ENCODE data around the gene IFT25. TPM values are rescaled to one million over a fixed set of nuclear protein-coding genes. Genes with fewer than 3 reads are reported as not detected.

The IFT25 gene
- total RNA-seq, 1 donor from 2014 or later: 19.4 TPM

GRCh38 chr1:53984726-53985125 is 39.2 kb upstream of the IFT25 start:
- no peak for TF ChIP-seq CTCF (IDR thresholded peaks at IDR 0.05)
- no peak for TF ChIP-seq POLR2AphosphoS5 (IDR thresholded peaks at IDR 0.05; ENCODE audit: insufficient read depth in 1 of 2, low read depth in 1 of 2)
- TF ChIP-seq POLR2A (IDR thresholded peaks at IDR 0.05): no peak
- intact Hi-C loops (cut with DNase I): no loop called here
- Histone ChIP-seq H3K27me3 (no peaks in the 10 kb centered on the region), H3K4me1 (peaks cover 16% of the 10 kb centered on the region), H3K27ac (no peak overlapping the region), H3K4me3 (no peak overlapping the region), H3K9me3 (no peaks in the 10 kb centered on the region), H3K36me3 (no peaks in the 10 kb centered on the region)
- no peak for DNase-seq (ENCODE audit: extremely low spot score in 2 of 2)

DNA sequence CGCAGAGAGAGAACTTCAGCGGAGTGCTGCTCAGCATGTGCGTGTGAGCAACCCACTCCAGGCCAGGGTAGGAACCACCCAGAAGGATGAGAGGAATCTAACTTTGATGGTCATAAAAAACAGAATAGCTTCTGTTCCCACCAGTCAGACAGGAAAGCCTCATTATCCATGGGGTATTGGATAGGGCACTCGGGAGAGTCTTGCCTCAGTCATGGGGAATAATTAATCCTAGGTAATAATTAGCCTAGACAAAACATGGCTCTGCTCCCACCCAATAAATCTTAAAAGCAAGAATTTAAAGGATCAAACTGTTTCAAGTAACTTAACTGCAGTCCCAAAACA is 37.2 kb upstream of the IFT25 start:
- no peaks in the 10 kb centered on the region for H3K27me3 ChIP-seq
- no peak for DNase-seq (ENCODE audit: extremely low spot score in 2 of 2)
- H3K4me1 ChIP-seq: peaks cover 16% of the 10 kb centered on the region
- intact Hi-C loops (cut with DNase I): no loop called here
- H3K36me3 ChIP-seq: no peaks in the 10 kb centered on the region
- H3K9me3 ChIP-seq: no peaks in the 10 kb centered on the region
- TF ChIP-seq POLR2A (IDR thresholded peaks at IDR 0.05) (no peak), CTCF (IDR thresholded peaks at IDR 0.05) (no peak), POLR2AphosphoS5 (IDR thresholded peaks at IDR 0.05; ENCODE audit: insufficient read depth in 1 of 2, low read depth in 1 of 2) (no peak)
- peak overlapping the region; percentile 30 to 39 for H3K4me3 ChIP-seq
- H3K27ac ChIP-seq: peak overlapping the region; percentile 71

DNA sequence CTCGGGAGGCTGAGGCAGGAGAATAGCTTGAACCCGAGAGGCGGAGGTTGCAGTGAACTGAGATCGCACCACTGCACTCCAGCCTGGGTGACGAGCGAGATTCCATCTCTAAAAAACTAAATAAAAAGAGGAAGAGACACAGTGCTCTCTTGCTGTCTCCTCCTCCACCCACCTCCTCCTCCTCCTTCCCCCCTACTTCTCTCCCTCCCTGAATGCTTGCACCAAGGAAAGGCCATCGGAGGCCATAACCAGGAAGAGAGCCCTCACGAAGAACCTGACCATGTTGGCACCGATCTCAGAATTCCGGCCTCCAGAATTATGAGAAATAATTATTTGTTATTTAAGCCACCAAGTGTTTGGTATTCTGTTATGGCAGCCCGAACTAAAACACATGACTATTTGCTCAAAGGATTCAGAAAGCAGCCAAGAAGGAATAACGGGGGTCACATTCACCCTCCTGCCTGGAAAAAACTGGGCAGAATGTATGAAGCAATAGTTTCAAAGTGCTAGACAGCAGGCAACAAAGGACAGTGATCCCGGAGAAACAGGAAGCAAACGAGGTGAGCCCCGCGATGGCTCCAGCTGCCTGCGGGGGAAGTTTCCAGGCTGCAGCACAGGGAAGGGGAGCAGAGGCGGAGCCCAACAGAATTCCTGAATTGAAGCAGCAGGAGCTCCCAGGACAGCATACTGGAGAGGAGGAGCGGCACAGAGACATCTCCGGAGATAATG is 36.7 kb upstream of the IFT25 start:
- Histone ChIP-seq H3K27ac (peak overlapping the region; percentile 71), H3K4me1 (peaks cover 16% of the 10 kb centered on the region), H3K9me3 (no peaks in the 10 kb centered on the region), H3K27me3 (no peaks in the 10 kb centered on the region), H3K4me3 (peak overlapping the region; percentile 30 to 39), H3K36me3 (no peaks in the 10 kb centered on the region)
- peak in 1 of 2 donors; percentile 28 for TF ChIP-seq POLR2AphosphoS5 (IDR thresholded peaks at IDR 0.05; ENCODE audit: insufficient read depth in 1 of 2, low read depth in 1 of 2)
- no peak for TF ChIP-seq CTCF (IDR thresholded peaks at IDR 0.05)
- no peak for TF ChIP-seq POLR2A (IDR thresholded peaks at IDR 0.05)
- intact Hi-C loops (cut with DNase I): no loop called here
- DNase-seq (ENCODE audit: extremely low spot score in 2 of 2): no peak

- DNase-seq (ENCODE audit: extremely low spot score in 2 of 2): no peak
- TF ChIP-seq POLR2A (IDR thresholded peaks at IDR 0.05) (no peak), POLR2AphosphoS5 (IDR thresholded peaks at IDR 0.05; ENCODE audit: insufficient read depth in 1 of 2, low read depth in 1 of 2) (no peak)
- Histone ChIP-seq H3K4me3 (no peak overlapping the region), H3K4me1 (peaks cover 16% of the 10 kb centered on the region), H3K36me3 (no peaks in the 10 kb centered on the region), H3K9me3 (no peaks in the 10 kb centered on the region), H3K27me3 (no peaks in the 10 kb centered on the region), H3K27ac (peak overlapping the region; percentile 71)
- intact Hi-C loops (cut with DNase I): no loop called here
Measured at GRCh38 chr1:53981220-53981619, 35.7 kb upstream of the IFT25 start.

DNA sequence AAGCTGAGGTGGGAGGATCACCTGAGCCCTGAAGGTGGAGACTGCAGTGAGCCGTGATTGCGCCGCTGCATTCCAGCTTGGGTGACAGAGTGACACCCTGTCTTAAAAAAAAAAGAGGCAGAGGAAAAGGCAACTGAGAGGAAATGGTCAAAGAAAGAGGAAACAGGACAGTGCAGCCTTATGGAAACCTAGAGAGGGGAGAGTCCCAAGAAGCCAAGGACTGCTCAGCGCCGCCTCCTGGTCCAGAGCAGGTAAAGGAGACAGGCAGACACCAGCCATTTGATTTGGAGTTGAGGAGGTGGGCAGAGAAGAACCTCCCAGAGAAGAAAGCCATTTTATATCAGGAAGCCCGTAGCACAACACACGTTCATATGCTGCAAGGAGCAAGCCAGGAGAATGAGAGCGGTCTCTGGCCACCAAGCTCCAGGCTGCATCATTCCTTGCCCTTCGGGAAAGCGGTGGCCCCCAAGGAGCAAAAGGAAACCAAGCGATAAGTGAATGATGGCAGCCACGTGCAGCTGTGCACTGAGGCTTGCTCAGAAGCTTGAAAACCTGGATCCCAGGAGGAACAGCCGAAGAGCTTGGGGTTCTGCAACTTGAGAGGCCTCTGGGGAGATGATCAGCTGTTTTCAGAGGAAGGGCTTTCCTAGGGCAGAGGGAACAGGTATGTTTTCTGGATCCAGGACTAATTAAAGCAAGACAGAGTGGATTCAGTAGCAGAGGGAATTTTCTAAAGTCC is 34.4 kb upstream of the IFT25 start:
- no peak overlapping the region for H3K27ac ChIP-seq
- no peaks in the 10 kb centered on the region for H3K36me3 ChIP-seq
- H3K27me3 ChIP-seq: no peaks in the 10 kb centered on the region
- H3K4me1 ChIP-seq: peaks cover 16% of the 10 kb centered on the region
- intact Hi-C loops (cut with DNase I): no loop called here
- no peak overlapping the region for H3K4me3 ChIP-seq
- DNase-seq (ENCODE audit: extremely low spot score in 2 of 2): no peak
- TF ChIP-seq POLR2AphosphoS5 (IDR thresholded peaks at IDR 0.05; ENCODE audit: insufficient read depth in 1 of 2, low read depth in 1 of 2) (no peak), POLR2A (IDR thresholded peaks at IDR 0.05) (no peak), CTCF (IDR thresholded peaks at IDR 0.05) (no peak)
- no peaks in the 10 kb centered on the region for H3K9me3 ChIP-seq
